Endothelial cell of hepatic sinusoid (primary cell): ENCODE measurements around the gene A4GNT.
"Not testable (repeated sequence)": the region's sequence is repeated elsewhere in the genome, so short reads cannot be mapped to it uniquely, and the experiment has no call there.

ENCODE experiments used
- in situ Hi-C: cut with HindIII; loops from 2 replicates; pipeline ENCODE4 v1.10.0; 2017; ENCODE audit warnings: low sequenced_read_pairs

The A4GNT gene

GRCh38 chr3:138132239-138132638, at the start of gene A4GNT:
Gene A4GNT, minus strand, starts transcription at chr3:138132390. Its CDS starts 1,134 bp downstream, at chr3:138131256.
- in situ Hi-C loops = no loop called here

GRCh38 chr3:138180375-138181029, 48.3 kb upstream of the A4GNT start:
- in situ Hi-C loops = no loop called here

GRCh38 chr3:138174421-138175131, 42.4 kb upstream of the A4GNT start, which contains the start of gene DBR1:
Gene DBR1, minus strand, starts transcription at chr3:138174921. Its CDS starts 126 bp downstream, at chr3:138174795.
- in situ Hi-C loops = no loop called here

GRCh38 chr3:138173769-138174420, 41.7 kb upstream of the A4GNT start:
- in situ Hi-C loops = no loop called here

- in situ Hi-C loops = no loop called here
These were observed 40.4 kb upstream of the A4GNT start for GRCh38 chr3:138172625-138173024.

GRCh38 chr3:138165061-138165460, 32.9 kb upstream of the A4GNT start:
- in situ Hi-C loops = loop anchor here (5.0 kb wide), 1 partner anchor 117 kb away; no protein-coding TSS in a partner anchor

GRCh38 chr3:138157743-138158142, 25.6 kb upstream of the A4GNT start:
- in situ Hi-C loops = no loop called here

- in situ Hi-C loops = no loop called here
These were observed 22.3 kb upstream of the A4GNT start for GRCh38 chr3:138154534-138154933.

GRCh38 chr3:138148503-138148902, 16.3 kb upstream of the A4GNT start:
- in situ Hi-C loops = no loop called here

GRCh38 chr3:138142181-138142580, 10.0 kb upstream of the A4GNT start:
- in situ Hi-C loops = not testable (repeated sequence)

GRCh38 chr3:138140940-138141339, 8.8 kb upstream of the A4GNT start:
- in situ Hi-C loops = no loop called here

- in situ Hi-C loops = loop anchor here (5.0 kb wide), 1 partner anchor 78 kb away; no protein-coding TSS in a partner anchor
These were observed 7.5 kb upstream of the A4GNT start for GRCh38 chr3:138139691-138140090.

GRCh38 chr3:138137861-138138260, 5.7 kb upstream of the A4GNT start:
- in situ Hi-C loops = loop anchor here (5.0 kb wide), 1 partner anchor 79 kb away; no protein-coding TSS in a partner anchor

GRCh38 chr3:138136201-138136600, 4.0 kb upstream of the A4GNT start:
- in situ Hi-C loops = loop anchor here (5.0 kb wide), 1 partner anchor 81 kb away; no protein-coding TSS in a partner anchor

- in situ Hi-C loops = loop anchor here (5.0 kb wide), 1 partner anchor 81 kb away; no protein-coding TSS in a partner anchor
These were observed 3.6 kb upstream of the A4GNT start for GRCh38 chr3:138135833-138136194.

- in situ Hi-C loops = loop anchor here (5.0 kb wide), 1 partner anchor 82 kb away; no protein-coding TSS in a partner anchor
These were observed 3.1 kb upstream of the A4GNT start for GRCh38 chr3:138135146-138135832.

- in situ Hi-C loops = no loop called here
These were observed 4.4 kb downstream of the A4GNT start for GRCh38 chr3:138127636-138128365.

- in situ Hi-C loops = no loop called here
These were observed 6.5 kb downstream of the A4GNT start for GRCh38 chr3:138125548-138126221.

GRCh38 chr3:138124706-138125355, 7.4 kb downstream of the A4GNT start:
- in situ Hi-C loops = no loop called here
